Cerebellar nuclear complex (tissue), 1 donor: ENCODE data around the gene PTPRC.

Experiments used
- DNase-seq, 2 experiments: peaks; one replicate each; lab custom pipeline; 2025; lab: John Stamatoyannopoulos, UW

PTPRC gene

GRCh38 chr1:198701250-198701649 is 62.4 kb downstream of the PTPRC start:
- DNase-seq: no peak

GRCh38 chr1:198701766-198702539 is 63.1 kb downstream of the PTPRC start:
- no peak for DNase-seq

GRCh38 chr1:198708761-198709525 is 70.1 kb downstream of the PTPRC start:
- no peak for DNase-seq

GRCh38 chr1:198711837-198712236 is 73.0 kb downstream of the PTPRC start:
- DNase-seq: no peak

- no peak for DNase-seq
Measured at GRCh38 chr1:198713081-198713480, 74.2 kb downstream of the PTPRC start.

- DNase-seq: no peak
Measured at GRCh38 chr1:198714271-198714670, 75.4 kb downstream of the PTPRC start.

GRCh38 chr1:198716051-198716450 is 77.2 kb downstream of the PTPRC start:
- DNase-seq: no peak

- DNase-seq: no peak
Measured at GRCh38 chr1:198717510-198717909, 78.7 kb downstream of the PTPRC start.

GRCh38 chr1:198723127-198723526 is 84.3 kb downstream of the PTPRC start:
- no peak for DNase-seq

- DNase-seq: no peak
Measured at GRCh38 chr1:198725090-198725489, 86.2 kb downstream of the PTPRC start.

GRCh38 chr1:198726455-198726854 is 87.6 kb downstream of the PTPRC start:
- no peak for DNase-seq

- no peak for DNase-seq
Measured at GRCh38 chr1:198729195-198729863, 90.5 kb downstream of the PTPRC start.

GRCh38 chr1:198730952-198731351 is 92.1 kb downstream of the PTPRC start:
- DNase-seq: no peak

- DNase-seq: no peak
Measured at GRCh38 chr1:198734323-198735008, 95.6 kb downstream of the PTPRC start.

- no peak for DNase-seq
Measured at GRCh38 chr1:198741744-198742143, 102.9 kb downstream of the PTPRC start.

GRCh38 chr1:198747127-198747526 is 108.3 kb downstream of the PTPRC start:
- DNase-seq: no peak

- DNase-seq: no peak
Measured at GRCh38 chr1:198749279-198749678, 110.4 kb downstream of the PTPRC start.

- DNase-seq: no peak
Measured at GRCh38 chr1:198750081-198750480, 111.2 kb downstream of the PTPRC start.

GRCh38 chr1:198751741-198752140 is 112.9 kb downstream of the PTPRC start:
- no peak for DNase-seq

GRCh38 chr1:198754670-198755069 is 115.8 kb downstream of the PTPRC start:
- no peak for DNase-seq

- DNase-seq: no peak
Measured at GRCh38 chr1:198755715-198756114, 116.9 kb downstream of the PTPRC start.

GRCh38 chr1:198756470-198756869 is 117.6 kb downstream of the PTPRC start:
- DNase-seq: no peak
